Calu3 (cell line): ENCODE results near the gene AADACL4. TPM values are rescaled to one million over a fixed set of nuclear protein-coding genes. Genes with fewer than 3 reads are reported as not detected.

Source experiments
- BruUV-seq: library from RNA; stranded (reverse); fragments of 400-500 nt; replicated peaks from 2 replicates; lab custom pipeline; 2021; lab: Mats Ljungman, UMichigan
- CTCF ChIA-PET: fragments of 300-600 bp; sonication (Branson Sonifier 250); formaldehyde crosslinking; loops from one replicate; lab custom pipeline; 2022; ENCODE audit warnings: antibody characterized with exemption; lab: Charles Lee
- DNase-seq: peaks from one replicate; pipeline ENCODE4 v3.0.0; 2022
- H3K27ac Mint-ChIP-seq: one replicate; pipeline ENCODE4 v1.8.0; 2022; ENCODE audit warnings: mixed read lengths; ENCODE audit not compliant: unreplicated experiment
- H3K27me3 Mint-ChIP-seq: one replicate; pipeline ENCODE4 v1.8.0; 2022; ENCODE audit warnings: mixed read lengths; ENCODE audit not compliant: unreplicated experiment
- H3K36me3 Mint-ChIP-seq: one replicate; pipeline ENCODE4 v1.8.0; 2022; ENCODE audit warnings: mild to moderate bottlenecking, moderate library complexity, mixed read lengths; ENCODE audit not compliant: insufficient read depth, unreplicated experiment
- H3K4me1 Mint-ChIP-seq: one replicate; pipeline ENCODE4 v1.8.0; 2022; ENCODE audit warnings: mild to moderate bottlenecking, low read depth, mixed read lengths; ENCODE audit not compliant: unreplicated experiment
- H3K4me3 Mint-ChIP-seq: one replicate; pipeline ENCODE4 v1.8.0; 2022; ENCODE audit warnings: mild to moderate bottlenecking, low read depth, moderate library complexity, mixed read lengths; ENCODE audit not compliant: unreplicated experiment
- H3K9me3 Mint-ChIP-seq: one replicate; pipeline ENCODE4 v1.8.0; 2022; ENCODE audit warnings: low read depth, mixed read lengths; ENCODE audit not compliant: unreplicated experiment
- CTCF ChIP-seq: fragments of 200-600 bp; IDR thresholded peaks from one replicate; pipeline ENCODE4 v1.8.0; 2022; ENCODE audit warnings: antibody characterized with exemption; ENCODE audit not compliant: unreplicated experiment
- intact Hi-C: fragments of 100-400 bp; cut with micrococcal nuclease; formaldehyde crosslinking; loops from one replicate; pipeline ENCODE4 v1.10.0; 2022; ENCODE audit not compliant: unreplicated experiment
- total RNA-seq: library from RNA; stranded (reverse); gene quantifications from 2 replicates; pipeline ENCODE4 v1.2.3, GENCODE V29; 2022

Gene AADACL4
- total RNA-seq, 1 experiment from 2014 or later, result not detected

- no peaks in the 10 kb centered on the region for H3K27me3 Mint-ChIP-seq
- BruUV-seq, result no TSS peak
- intact Hi-C loops, result no loop called here
- CTCF ChIA-PET, result interaction anchor here (0.5 kb wide), 1 partner anchor 9 kb away, joined by 3 read pairs; no protein-coding TSS in a partner anchor
- DNase-seq, result no peak
- TF ChIP-seq CTCF, result no peak
- peak overlapping the region; percentile 79 for H3K27ac Mint-ChIP-seq
- H3K9me3 Mint-ChIP-seq, result no peaks in the 10 kb centered on the region
- peaks cover 62% of the 10 kb centered on the region for H3K4me1 Mint-ChIP-seq
- H3K4me3 Mint-ChIP-seq, result peak overlapping the region; percentile 26
- H3K36me3 Mint-ChIP-seq, result peaks cover 94% of the 10 kb centered on the region
These were observed 43.5 kb upstream of the AADACL4 start for GRCh38 chr1:12600335-12600734.

- intact Hi-C loops, result no loop called here
- peaks cover 62% of the 10 kb centered on the region for H3K4me1 Mint-ChIP-seq
- peak; percentile 52 for DNase-seq
These were observed 42.8 kb upstream of the AADACL4 start for GRCh38 chr1:12600880-12601633.

DNA sequence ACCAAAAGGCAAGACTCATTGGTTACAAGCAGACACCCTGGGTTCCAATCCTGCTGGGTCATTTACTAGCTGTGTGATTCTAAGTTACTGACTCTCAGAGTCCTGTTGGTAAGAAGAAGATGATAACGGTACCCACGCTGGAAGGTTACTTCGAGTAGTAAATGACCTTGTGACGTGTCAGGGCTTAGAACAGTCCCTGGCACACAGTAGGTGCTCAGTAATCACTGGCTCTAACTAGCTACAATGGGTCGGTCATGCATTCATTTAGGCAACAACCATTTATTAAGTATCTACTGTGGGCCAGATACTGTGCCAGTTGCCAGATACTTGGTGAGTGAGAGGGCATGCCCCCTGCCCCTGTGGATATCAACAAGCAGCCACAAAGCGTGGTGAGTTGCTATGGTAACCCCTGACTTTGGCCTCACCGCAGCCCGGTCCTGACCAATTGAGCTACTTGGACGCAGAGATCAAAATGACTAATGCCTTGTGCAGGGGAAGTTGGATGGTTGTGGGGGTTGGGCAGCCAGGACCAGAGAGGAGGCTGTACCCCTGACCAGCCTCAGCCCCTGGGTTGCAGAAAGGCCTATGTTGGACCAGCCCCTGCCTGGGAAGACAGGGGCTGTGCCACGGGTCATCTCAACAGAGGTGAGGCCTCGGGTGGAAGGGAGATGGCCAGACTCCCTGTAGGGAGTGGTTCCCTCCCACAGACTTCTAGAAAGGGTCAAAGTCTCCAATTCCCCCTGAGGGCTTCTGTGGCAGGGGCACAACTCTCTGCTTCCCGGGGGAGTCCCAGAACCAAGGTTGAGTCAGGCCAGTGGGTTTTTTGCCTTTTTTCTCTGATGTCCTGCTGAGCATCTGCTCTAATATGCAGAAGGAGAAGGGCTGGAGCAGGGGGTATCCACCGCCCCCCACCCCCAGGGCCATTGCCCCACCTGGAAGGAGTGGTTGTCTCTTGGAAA is 41.9 kb upstream of the AADACL4 start:
- BruUV-seq, result no TSS peak
- intact Hi-C loops, result no loop called here
- Mint-ChIP-seq H3K36me3 (peaks cover 94% of the 10 kb centered on the region), H3K4me1 (peaks cover 62% of the 10 kb centered on the region), H3K9me3 (no peaks in the 10 kb centered on the region), H3K27me3 (no peaks in the 10 kb centered on the region), H3K4me3 (peak overlapping the region; percentile 32), H3K27ac (peak overlapping the region; percentile 79)
- no peak for TF ChIP-seq CTCF
- DNase-seq, result peak; percentile 78
- CTCF ChIA-PET, result interaction anchor here (1.2 to 1.7 kb wide), 2 partner anchors 15 to 17 kb away, joined by 4 to 12 read pairs; no protein-coding TSS in a partner anchor

More at GRCh38 chr1:12600880-12601633, 42.8 kb upstream of the AADACL4 start:
- BruUV-seq, result no TSS peak
- CTCF ChIA-PET, result interaction anchor here (1.7 kb wide), 1 partner anchor 18 kb away, joined by 12 read pairs; no protein-coding TSS in a partner anchor
- Mint-ChIP-seq H3K36me3 (peaks cover 93% of the 10 kb centered on the region), H3K27me3 (no peaks in the 10 kb centered on the region), H3K27ac (peak overlapping the region; percentile 79), H3K9me3 (no peaks in the 10 kb centered on the region), H3K4me3 (no peak overlapping the region)
- TF ChIP-seq CTCF, result peak; percentile 36

DNA sequence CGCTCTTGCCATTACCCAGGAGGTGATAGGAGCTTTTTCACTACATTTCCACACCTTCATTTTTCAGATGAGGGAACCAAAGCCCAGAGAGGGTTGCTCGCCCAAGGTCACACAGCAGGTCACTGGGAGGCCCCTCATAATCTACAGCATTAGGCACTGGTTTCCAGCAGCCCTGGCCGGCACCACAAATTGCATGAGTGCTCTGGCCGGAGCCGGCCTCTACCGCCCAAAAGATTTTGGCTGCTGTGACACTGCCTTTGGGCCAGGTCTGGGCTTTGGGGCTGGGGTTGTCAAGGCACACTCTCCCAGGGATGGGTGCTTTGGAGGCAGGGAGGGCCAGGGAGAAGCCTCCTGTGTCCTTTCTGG is 41.2 kb upstream of the AADACL4 start:
- Mint-ChIP-seq H3K36me3 (peaks cover 95% of the 10 kb centered on the region), H3K27me3 (no peaks in the 10 kb centered on the region), H3K4me3 (no peak overlapping the region), H3K27ac (peak overlapping the region; percentile 79), H3K9me3 (no peaks in the 10 kb centered on the region), H3K4me1 (peaks cover 57% of the 10 kb centered on the region)
- intact Hi-C loops, result no loop called here
- CTCF ChIA-PET, result interaction anchor here (1.2 to 1.7 kb wide), 2 partner anchors 14 to 17 kb away, joined by 4 to 12 read pairs; no protein-coding TSS in a partner anchor
- BruUV-seq, result no TSS peak
- no peak for TF ChIP-seq CTCF
- no peak for DNase-seq
